ENCODE measurements around the gene CABLES1. TPM values are rescaled to one million over a fixed set of nuclear protein-coding genes. Genes with fewer than 3 reads are reported as not detected.

The CABLES1 gene
- total RNA-seq, 1 experiment from 2014 or later = 9.6 TPM

DNA sequence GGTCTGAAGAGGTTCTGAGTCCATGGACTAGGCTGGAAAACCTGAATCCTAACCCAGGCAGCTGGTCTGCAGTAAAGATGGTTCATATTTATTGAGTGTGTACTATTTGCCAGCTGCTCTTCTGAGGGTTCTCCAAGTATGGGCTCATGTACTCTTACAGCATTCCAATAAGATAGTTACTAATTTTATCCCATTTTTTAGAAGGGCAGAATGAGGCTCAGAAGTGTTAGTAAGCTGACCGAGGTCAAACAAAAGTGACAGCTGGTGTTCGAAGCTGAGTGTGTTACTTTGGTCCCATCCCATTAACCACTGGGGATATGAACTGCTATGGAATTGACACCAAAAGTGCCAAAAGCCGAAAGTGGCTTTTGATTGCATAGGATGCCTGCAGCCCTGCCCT is 76.9 kb downstream of the CABLES1 start:
- no peak for DNase-seq
- Histone ChIP-seq H3K36me3 (replicated peaks; ENCODE audit: control insufficient read depth, insufficient read depth, low read length) (peaks cover 4% of the 10 kb centered on the region), H3K4me3 (ENCODE audit: insufficient read depth, low read depth, low read length) (no peak overlapping the region), H3K27me3 (ENCODE audit: control insufficient read depth, insufficient read depth, low read length) (no peaks in the 10 kb centered on the region)

DNA sequence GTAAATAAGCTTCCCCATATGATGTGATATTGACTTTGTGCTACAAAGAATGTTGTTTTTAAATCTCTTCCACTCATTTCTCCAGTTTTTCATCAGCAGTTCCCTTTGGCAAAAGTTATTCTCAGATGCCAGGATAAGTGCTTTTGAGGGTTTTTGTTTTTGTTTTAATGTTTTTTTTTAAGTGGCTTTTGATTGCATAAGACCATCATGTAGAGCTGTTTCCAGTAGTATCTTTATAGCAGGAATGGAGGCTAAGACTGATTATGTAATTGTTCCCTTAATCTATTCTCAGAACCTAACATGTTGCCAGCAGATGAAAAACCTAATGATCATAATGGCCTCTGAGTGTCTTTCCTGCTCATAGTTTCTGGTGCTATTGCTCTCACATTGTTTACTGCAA is 77.9 kb downstream of the CABLES1 start:
- DNase-seq = no peak
- H3K36me3 ChIP-seq (replicated peaks; ENCODE audit: control insufficient read depth, insufficient read depth, low read length) = peaks cover 4% of the 10 kb centered on the region
- H3K27me3 ChIP-seq (ENCODE audit: control insufficient read depth, insufficient read depth, low read length) = no peaks in the 10 kb centered on the region
- H3K4me3 ChIP-seq (ENCODE audit: insufficient read depth, low read depth, low read length) = no peak overlapping the region

DNA sequence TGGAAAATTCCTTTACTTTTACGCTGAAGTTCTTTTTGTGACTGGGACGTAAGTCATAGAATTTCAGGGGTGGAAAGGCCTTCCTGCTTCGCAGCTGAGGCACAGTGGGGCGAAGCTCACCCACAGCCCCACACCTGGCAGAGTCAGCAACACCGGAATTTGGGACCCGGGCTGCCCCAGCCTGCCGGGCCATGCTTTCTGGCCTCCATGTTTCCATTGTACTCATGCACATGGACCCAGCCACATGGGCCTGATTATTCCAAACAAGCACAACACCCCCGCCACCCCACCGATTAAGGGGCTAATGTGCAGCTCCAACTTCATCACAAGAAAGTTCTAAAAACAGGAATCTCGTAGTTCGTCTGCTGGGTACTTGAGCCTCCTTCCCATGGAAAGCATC is 82.5 kb downstream of the CABLES1 start:
- DNase-seq = no peak
- no peaks in the 10 kb centered on the region for H3K27me3 ChIP-seq (ENCODE audit: control insufficient read depth, insufficient read depth, low read length)
- H3K4me3 ChIP-seq (ENCODE audit: insufficient read depth, low read depth, low read length) = no peak overlapping the region
- H3K36me3 ChIP-seq (replicated peaks; ENCODE audit: control insufficient read depth, insufficient read depth, low read length) = peaks cover 4% of the 10 kb centered on the region

DNA sequence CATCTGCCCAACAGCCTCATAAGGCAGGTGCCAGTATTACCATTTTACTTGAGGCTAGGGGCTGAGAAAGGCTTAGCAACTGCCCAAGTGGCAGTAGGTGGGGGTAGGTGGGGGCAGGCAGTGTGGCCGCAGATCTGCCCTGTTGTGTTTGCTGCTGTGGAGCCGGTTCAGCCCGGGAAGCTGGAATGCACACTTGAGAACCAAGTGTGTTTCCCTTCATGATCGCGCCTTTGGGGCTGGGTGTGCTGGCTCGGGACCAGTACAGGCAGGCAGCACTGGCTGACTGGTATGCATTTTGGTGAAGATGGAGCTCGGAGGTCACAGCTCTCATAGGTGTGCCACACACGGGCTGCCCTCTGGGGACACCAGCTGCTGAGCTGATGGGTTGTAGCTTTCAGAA is 85.1 kb downstream of the CABLES1 start:
- DNase-seq = no peak
- Histone ChIP-seq H3K27me3 (ENCODE audit: control insufficient read depth, insufficient read depth, low read length) (no peaks in the 10 kb centered on the region), H3K4me3 (ENCODE audit: insufficient read depth, low read depth, low read length) (no peak overlapping the region), H3K36me3 (replicated peaks; ENCODE audit: control insufficient read depth, insufficient read depth, low read length) (peaks cover 1% of the 10 kb centered on the region)

DNA sequence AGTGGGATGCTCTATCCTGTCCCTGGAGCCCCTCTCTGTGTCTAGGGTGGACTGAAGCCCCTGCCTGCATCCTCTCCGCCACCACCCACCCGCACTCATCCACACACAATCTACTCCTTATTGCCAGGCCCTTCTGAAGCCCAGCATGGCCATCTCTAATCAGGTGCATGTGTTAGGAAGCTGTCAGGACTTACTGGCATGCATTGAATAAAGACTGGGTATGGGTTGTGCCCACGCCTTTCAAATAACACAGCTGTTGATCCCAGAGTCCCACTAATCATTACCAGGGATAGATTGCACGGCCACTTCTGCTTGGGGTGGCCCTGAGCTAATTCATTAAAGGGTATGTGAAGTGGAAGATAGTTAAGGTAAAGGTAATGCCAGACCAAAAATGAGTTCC is 88.4 kb downstream of the CABLES1 start:
- no peaks in the 10 kb centered on the region for H3K27me3 ChIP-seq (ENCODE audit: control insufficient read depth, insufficient read depth, low read length)
- no peak overlapping the region for H3K4me3 ChIP-seq (ENCODE audit: insufficient read depth, low read depth, low read length)
- no peak for DNase-seq
- peaks cover 1% of the 10 kb centered on the region; the same call in 1 of the 2 replicates for H3K36me3 ChIP-seq (replicated peaks; ENCODE audit: control insufficient read depth, insufficient read depth, low read length)

DNA sequence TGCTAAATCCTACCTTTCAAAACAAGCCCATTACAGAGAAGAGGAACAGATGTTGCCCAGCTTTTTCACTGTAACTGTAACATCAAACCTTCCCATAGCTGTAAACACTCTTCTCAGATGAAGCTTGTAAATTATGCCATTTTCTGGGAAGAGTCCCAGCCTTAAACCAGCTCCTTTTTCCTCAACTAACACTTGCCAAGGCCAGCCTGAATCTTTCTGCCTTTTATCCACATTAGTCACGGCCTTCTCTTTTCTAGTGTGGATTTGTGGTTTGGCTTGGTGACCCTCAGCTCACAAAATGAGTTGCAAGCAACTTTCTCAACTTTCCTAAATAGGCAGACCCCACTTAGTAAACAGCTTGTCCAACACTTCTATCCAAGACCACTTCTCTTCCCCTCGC is 90.2 kb downstream of the CABLES1 start:
- Histone ChIP-seq H3K4me3 (ENCODE audit: insufficient read depth, low read depth, low read length) (no peak overlapping the region), H3K36me3 (replicated peaks; ENCODE audit: control insufficient read depth, insufficient read depth, low read length) (peaks cover 1% of the 10 kb centered on the region; the same call in 1 of the 2 replicates), H3K27me3 (ENCODE audit: control insufficient read depth, insufficient read depth, low read length) (no peaks in the 10 kb centered on the region)
- DNase-seq = no peak

DNA sequence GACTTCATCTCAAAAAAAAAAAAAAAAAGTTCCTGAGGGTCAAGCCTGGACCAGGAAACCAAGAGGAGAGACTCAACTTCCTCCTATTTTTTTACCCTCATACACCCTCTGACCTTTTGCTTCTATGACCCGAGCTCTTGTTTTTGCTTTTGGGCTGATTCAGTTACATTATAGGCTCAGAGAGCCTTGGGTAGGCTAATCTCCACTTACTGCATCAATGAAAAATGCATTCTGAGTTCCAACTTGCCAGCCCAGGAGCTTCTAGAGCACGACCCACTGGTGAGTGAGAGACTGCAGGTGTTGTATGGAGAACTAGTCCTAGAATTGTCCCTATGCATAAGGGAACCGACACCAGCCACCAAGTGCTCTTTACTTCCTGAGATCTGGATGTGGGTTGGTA is 91.1 kb downstream of the CABLES1 start:
- no peak for DNase-seq
- Histone ChIP-seq H3K4me3 (ENCODE audit: insufficient read depth, low read depth, low read length) (no peak overlapping the region), H3K27me3 (ENCODE audit: control insufficient read depth, insufficient read depth, low read length) (no peaks in the 10 kb centered on the region), H3K36me3 (replicated peaks; ENCODE audit: control insufficient read depth, insufficient read depth, low read length) (peaks cover 1% of the 10 kb centered on the region; the same call in 1 of the 2 replicates)

DNA sequence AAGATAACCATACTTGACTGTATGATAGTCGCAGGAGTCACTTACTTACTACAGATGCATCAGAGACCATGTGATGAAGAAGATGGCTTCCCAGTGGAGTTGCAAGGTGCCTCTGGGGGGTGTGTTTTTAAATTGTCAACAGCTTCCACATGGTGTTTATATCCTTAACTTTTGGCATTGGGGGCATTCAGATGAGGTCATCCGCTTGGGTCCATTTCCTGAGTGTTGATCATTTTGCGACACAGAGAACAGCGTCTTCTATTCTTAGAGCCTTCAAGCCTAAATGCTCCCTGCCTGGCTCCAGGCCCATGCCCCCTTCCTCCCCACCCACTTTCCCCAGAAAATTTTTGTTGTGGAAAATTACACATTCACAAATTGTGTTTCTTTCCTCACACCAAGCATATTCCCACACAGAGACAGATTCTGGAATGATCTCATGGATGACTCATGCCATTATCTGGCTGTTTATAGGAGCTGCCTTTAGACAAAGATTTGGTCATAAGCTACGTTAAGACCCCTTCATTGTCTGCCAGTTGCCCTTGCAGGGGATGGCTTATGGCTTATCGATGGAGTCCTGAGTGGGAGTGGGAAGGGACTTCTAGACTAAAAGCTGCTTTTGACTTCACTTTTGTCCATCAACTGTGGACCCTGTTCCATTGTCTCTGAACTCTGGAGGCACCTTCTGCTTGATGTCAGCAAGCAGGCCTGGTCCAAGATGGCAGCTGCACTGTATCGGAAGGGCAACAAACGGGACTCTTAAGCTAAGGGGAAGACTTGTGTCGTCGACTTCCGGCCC is 91.8 kb downstream of the CABLES1 start:
- H3K4me3 ChIP-seq (ENCODE audit: insufficient read depth, low read depth, low read length) = no peak overlapping the region
- peaks cover 1% of the 10 kb centered on the region; the same call in 1 of the 2 replicates for H3K36me3 ChIP-seq (replicated peaks; ENCODE audit: control insufficient read depth, insufficient read depth, low read length)

DNA sequence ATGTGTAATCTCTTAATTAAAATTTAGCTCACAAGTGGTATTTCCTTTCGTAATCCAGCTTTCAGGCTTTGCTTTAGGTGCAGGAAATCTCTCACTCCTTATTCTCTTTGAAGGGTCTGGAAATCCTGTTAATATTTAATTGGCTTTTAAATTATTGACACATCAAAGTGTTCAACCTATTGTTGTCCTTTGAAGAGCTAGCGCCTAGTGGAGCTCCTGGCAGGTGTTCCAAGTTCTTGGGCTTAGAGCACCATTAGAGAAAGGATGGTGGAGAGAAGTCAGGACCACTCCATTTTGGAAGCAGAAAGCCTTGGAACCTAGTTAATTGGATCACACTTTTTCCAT is 92.4 kb downstream of the CABLES1 start:
- H3K27me3 ChIP-seq (ENCODE audit: control insufficient read depth, insufficient read depth, low read length) = no peaks in the 10 kb centered on the region
- H3K4me3 ChIP-seq (ENCODE audit: insufficient read depth, low read depth, low read length) = no peak overlapping the region
- peaks cover 1% of the 10 kb centered on the region; the same call in 1 of the 2 replicates for H3K36me3 ChIP-seq (replicated peaks; ENCODE audit: control insufficient read depth, insufficient read depth, low read length)
- DNase-seq = no peak

More for the DNA sequence above, 91.8 kb downstream of the CABLES1 start:
- H3K27me3 ChIP-seq (ENCODE audit: control insufficient read depth, insufficient read depth, low read length) = no peaks in the 10 kb centered on the region
- no peak for DNase-seq

DNA sequence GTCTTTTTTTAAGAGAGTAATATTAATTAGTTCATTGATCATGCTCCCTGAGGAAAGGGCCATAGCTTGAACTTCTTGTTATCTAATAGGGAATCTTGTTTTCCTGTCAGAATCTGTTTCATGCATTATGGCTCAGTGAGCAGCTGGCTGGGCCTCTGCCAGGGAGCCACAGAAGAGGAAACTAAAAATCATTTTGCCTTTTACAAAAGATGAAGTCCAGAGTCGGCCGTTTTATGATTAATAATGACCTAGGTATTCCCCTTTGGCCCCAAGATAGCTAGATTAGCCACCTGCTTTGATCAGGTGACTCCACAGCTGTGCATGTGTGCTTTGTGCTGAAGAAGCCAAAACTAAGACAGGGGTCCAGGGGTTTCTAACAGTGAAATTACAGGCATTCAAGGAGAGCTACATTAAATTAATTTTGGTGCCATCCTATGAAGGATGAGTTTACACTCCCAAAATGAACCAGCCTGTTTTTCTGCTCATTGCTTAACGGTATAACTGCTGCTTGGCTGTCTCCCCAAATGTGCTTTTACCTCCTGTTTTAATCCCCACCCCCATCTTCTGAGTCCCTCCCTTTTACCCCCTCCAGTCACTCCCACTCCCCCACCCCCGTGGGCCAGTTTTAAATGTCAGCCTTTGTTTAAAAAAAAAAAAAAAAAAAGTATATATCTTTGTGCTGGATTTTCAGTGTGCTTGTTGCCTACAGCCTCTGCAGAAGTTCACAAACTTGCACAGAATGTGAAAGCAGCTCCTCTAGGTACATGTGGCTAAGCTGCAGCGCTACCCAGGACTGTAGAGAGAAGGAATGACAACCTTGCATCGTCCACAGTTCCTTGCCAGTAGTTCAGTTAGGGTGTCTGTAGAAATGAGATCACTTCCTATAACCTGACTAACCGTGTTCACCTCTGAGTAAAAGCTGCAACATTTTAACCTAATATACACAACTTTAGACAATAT is 93.1 kb downstream of the CABLES1 start:
- Histone ChIP-seq H3K4me3 (ENCODE audit: insufficient read depth, low read depth, low read length) (no peak overlapping the region), H3K36me3 (replicated peaks; ENCODE audit: control insufficient read depth, insufficient read depth, low read length) (peaks cover 1% of the 10 kb centered on the region; the same call in 1 of the 2 replicates), H3K27me3 (ENCODE audit: control insufficient read depth, insufficient read depth, low read length) (no peaks in the 10 kb centered on the region)
- no peak for DNase-seq

DNA sequence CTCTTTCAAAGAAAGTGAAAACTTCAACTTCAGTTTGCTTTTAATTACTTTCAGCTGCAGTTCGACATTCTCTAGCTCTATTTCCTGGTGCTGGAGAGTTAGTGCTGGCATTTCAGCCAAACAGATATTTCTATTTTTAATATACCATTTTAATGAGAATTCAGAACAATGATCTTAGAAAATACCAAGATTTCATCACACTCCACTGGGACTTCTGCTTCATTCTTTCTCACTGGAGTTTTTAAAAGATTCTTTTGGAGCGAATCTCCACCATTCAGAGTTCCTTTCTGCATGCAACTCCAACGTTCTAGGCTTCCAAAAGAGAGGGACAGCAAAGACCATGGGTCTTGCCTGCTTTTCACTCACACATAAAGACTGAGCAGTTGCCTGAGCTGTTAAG is 94.2 kb downstream of the CABLES1 start:
- H3K27me3 ChIP-seq (ENCODE audit: control insufficient read depth, insufficient read depth, low read length) = no peaks in the 10 kb centered on the region
- peaks cover 1% of the 10 kb centered on the region; the same call in 1 of the 2 replicates for H3K36me3 ChIP-seq (replicated peaks; ENCODE audit: control insufficient read depth, insufficient read depth, low read length)
- H3K4me3 ChIP-seq (ENCODE audit: insufficient read depth, low read depth, low read length) = no peak overlapping the region
- no peak for DNase-seq

DNA sequence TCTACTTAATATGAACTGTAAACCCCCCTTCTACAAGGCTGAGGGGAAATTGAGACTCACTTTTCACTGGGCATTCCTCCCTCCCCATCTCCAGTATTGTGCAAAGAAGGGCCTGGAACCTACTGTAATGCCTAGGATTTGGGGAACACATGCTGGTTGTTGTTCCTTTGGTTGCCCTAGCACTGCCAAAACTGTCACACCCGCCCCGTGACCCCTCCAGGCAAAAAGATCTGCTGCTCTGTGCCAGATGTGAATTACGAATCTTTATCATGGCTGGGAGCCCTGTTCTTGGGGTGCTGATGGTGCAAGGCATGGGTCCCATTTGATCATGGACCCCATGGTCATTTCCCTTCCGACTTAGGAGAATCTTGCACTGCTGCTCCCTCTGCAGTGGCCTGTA is 95.4 kb downstream of the CABLES1 start:
- H3K4me3 ChIP-seq (ENCODE audit: insufficient read depth, low read depth, low read length) = no peak overlapping the region
- no peak for DNase-seq
- no peaks in the 10 kb centered on the region for H3K27me3 ChIP-seq (ENCODE audit: control insufficient read depth, insufficient read depth, low read length)
- H3K36me3 ChIP-seq (replicated peaks; ENCODE audit: control insufficient read depth, insufficient read depth, low read length) = no peaks in the 10 kb centered on the region; the same call in none of the 2 replicates

DNA sequence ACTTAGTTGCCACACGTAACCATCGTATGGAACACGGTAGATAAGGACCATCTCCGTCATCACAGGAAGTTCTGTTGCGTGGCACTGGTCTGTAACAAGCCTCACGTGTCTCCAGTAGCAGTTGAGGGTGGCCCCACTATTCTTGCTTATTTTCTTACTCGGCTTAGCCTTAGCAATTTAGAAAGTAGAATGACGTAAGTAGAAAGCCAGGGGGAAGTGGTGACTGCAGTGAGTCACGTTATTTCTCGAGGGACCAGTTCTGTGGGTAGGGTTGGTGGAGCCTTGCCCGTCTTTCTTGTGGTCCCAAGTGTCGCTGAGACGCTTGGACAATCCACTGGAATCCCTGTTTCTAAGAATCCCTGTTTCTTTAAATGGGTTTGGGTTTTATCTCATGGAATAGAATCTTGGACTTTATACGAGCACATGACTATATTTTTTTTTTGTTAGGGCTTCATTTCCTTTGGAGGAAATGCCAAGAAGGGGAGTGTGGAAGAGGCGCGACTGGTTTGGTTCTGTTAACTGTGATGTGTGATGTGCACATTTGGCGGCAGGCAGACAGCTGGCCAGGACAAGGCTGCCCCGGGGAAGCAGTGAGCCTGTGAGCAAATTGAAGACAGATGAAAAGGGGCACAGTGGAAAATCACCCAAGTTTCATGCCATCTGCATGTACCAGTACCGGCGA is 96.2 kb downstream of the CABLES1 start:
- no peaks in the 10 kb centered on the region; the same call in none of the 2 replicates for H3K36me3 ChIP-seq (replicated peaks; ENCODE audit: control insufficient read depth, insufficient read depth, low read length)

DNA sequence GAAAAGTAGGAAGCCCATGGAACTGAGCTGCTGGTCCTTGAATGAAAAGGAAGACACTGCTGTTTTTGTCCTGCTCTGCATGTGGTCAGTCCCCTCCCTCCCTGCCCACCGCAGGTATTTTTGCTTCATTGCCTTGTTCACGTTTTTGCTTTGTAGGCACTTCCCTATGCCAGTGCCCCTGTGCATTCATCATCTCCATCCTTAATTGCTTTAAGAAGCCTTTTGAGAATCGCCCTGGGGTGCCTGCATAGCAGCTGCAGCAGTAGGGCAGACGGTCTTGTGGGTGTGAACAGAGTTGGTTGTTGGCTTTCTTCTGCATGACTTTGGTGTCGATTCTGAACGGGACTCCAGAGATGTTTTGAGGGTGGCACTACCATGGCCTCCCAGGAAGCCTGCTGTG is 97.0 kb downstream of the CABLES1 start:
- peak; percentile 67 for DNase-seq
- Histone ChIP-seq H3K4me3 (ENCODE audit: insufficient read depth, low read depth, low read length) (no peak overlapping the region), H3K36me3 (replicated peaks; ENCODE audit: control insufficient read depth, insufficient read depth, low read length) (peaks cover 4% of the 10 kb centered on the region), H3K27me3 (ENCODE audit: control insufficient read depth, insufficient read depth, low read length) (no peaks in the 10 kb centered on the region)

More for the DNA sequence above, 96.2 kb downstream of the CABLES1 start:
- H3K27me3 ChIP-seq (ENCODE audit: control insufficient read depth, insufficient read depth, low read length) = no peaks in the 10 kb centered on the region
- H3K4me3 ChIP-seq (ENCODE audit: insufficient read depth, low read depth, low read length) = no peak overlapping the region
- DNase-seq = no peak

Measured in H7 (cell line).